Body of pancreas (tissue), 4 donors: ENCODE measurements around the gene FOXK2. TPM values are rescaled to one million over a fixed set of nuclear protein-coding genes. Genes with fewer than 3 reads are reported as not detected.
A peak's percentile ranks its signal among the peaks of the same experiment; 100 is the strongest.

Experiments
- ATAC-seq: fragments of 150-250 bp; one replicate; pipeline ENCODE4 v1.9.1; 2016
- DNase-seq, 4 donors: peaks; one replicate each; pipeline ENCODE4 v3.0.0-alpha.2; 2019
- H3K27ac ChIP-seq, 4 donors: fragments of 200-600 bp; sonication (generic); 1 replicate in 3 of 4; 2 replicates in 1 of 4; pipeline versions ENCODE4 v1.5.1 to v1.6.1; 2016 to 2019; ENCODE audit warnings: mild to moderate bottlenecking in 1 of 4, mixed read lengths in 1 of 4, moderate library complexity in 1 of 4
- H3K27me3 ChIP-seq, 2 donors: fragments of 200-600 bp; sonication (generic); one replicate each; pipeline ENCODE4 v1.6.0; 2016; ENCODE audit warnings: mild to moderate bottlenecking in 1 of 2
- H3K36me3 ChIP-seq, 2 donors: fragments of 200-600 bp; sonication (generic); replicated peaks in 1 of 2; 2 replicates each; pipeline ENCODE4 v1.5.1; 2016; ENCODE audit warnings: low read depth in 2 of 2; ENCODE audit not compliant: insufficient read depth in 1 of 2
- H3K4me1 ChIP-seq: fragments of 200-600 bp; sonication (generic); one replicate; pipeline ENCODE4 v1.6.0; 2016
- H3K4me3 ChIP-seq, 2 donors: fragments of 200-600 bp; sonication (generic); 1 replicate in 1 of 2; 2 replicates in 1 of 2; pipeline ENCODE4 v1.5.1; 2016 to 2019
- H3K9me3 ChIP-seq, 3 donors: fragments of 200-600 bp; sonication (generic); 1 replicate in 2 of 3; 2 replicates in 1 of 3; pipeline ENCODE4 v1.5.1; 2016
- POLR2A ChIP-seq, 3 donors: fragments of 450-650 bp; IDR thresholded peaks; one replicate each; pipeline ENCODE4 v1.6.1; 2016; ENCODE audit warnings: antibody characterized with exemption in 3 of 3, mild to moderate bottlenecking in 2 of 3
- WGBS, 2 donors: methylation state at CpG; one replicate each; pipeline ENCODE4 v1.1.5; 2017; 5-methylcytosine and 5-hydroxymethylcytosine counted together
- intact Hi-C: fragments of 100-400 bp; cut with DNase I; formaldehyde crosslinking; loops from one replicate; pipeline ENCODE4 v1.15.1; 2023
- total RNA-seq, 2 donors: library from RNA; depleted of rRNA; stranded (reverse); fragments of >200 nt; gene quantifications; one replicate each; pipeline ENCODE4 v1.1.0, GENCODE V29; 2016
- TF ChIP-seq, protein P1 (sequence below), 7 experiments: fragments of 450-650 bp in 4 of 7; fragments of 200-600 bp in 3 of 7; sonication (generic) in 3 of 7; IDR thresholded peaks; one replicate each; pipeline ENCODE4 v1.5.1; 2016 to 2019; ENCODE audit warnings: antibody characterized with exemption in 7 of 7

FOXK2 gene
- total RNA-seq, 2 donors from 2014 or later, result 10.6 to 25.1 TPM

DNA sequence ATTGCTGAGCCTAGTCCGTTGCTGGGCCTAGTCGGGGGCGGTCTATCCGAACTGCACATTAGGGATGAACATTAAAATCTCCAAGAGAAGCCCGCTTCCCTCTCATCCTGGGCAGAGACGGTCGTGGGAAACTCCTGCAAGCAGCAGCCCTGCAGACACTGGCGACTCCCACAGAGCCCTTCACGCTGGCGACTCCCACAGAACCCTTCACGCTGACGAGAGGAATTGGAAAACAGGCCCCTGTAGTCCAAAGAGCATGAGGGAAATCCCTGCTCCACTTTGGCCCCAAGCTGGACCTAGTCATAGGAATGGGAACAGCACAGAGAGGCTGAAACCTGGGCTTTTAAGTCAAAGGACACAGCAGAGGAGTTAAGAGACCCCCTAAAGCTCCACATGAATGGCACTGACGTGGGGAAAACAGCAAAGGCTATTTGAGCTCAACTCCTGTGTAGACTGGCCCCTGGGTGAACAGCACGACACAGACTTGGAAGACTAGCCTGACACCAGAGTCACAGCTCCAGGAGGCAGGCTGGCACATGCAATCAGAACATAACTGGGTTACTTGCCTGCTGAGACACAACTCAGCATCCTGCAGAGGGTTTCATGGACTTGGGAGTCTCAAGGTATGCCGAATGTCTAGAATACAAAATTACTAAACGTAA, 86.5 kb downstream of the FOXK2 start:
- 87 to 92% methylated on average over 15 to 16 of the region's 16 CpGs for WGBS, 2 donors
- Histone ChIP-seq H3K4me3 (no peak overlapping the region), H3K9me3 (no peaks in the 10 kb centered on the region), H3K27me3 (no peaks in the 10 kb centered on the region), H3K36me3 (peaks cover 0 to 17% of the 10 kb centered on the region in 2 donors), H3K4me1 (no peaks in the 10 kb centered on the region), H3K27ac (no peak overlapping the region)
- DNase-seq, result no peak
- TF ChIP-seq, protein P1, sequence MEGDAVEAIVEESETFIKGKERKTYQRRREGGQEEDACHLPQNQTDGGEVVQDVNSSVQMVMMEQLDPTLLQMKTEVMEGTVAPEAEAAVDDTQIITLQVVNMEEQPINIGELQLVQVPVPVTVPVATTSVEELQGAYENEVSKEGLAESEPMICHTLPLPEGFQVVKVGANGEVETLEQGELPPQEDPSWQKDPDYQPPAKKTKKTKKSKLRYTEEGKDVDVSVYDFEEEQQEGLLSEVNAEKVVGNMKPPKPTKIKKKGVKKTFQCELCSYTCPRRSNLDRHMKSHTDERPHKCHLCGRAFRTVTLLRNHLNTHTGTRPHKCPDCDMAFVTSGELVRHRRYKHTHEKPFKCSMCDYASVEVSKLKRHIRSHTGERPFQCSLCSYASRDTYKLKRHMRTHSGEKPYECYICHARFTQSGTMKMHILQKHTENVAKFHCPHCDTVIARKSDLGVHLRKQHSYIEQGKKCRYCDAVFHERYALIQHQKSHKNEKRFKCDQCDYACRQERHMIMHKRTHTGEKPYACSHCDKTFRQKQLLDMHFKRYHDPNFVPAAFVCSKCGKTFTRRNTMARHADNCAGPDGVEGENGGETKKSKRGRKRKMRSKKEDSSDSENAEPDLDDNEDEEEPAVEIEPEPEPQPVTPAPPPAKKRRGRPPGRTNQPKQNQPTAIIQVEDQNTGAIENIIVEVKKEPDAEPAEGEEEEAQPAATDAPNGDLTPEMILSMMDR (IDR thresholded peaks at IDR 0.05), result no peak
- no peak for TF ChIP-seq POLR2A (IDR thresholded peaks at IDR 0.05)
- ATAC-seq, result no peak
- intact Hi-C loops, result no loop called here

DNA sequence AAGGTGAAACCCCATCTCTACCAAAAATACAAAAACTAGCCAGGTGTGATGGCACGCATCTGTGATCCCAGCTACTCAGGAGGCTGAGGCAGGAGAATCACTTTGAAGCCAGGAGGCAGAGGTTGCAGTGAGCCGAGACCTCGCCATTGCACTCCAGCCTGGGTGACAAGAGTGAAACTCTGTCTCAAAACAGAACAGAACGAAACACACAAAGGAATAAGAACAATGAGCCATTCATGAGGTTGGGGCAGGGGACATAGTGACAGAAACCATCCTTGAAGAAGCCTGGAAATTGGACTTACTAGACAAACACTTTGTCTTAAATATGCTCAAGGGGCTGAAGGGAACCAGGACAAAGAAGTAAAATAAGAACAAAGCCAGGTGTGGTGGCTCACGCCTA, 89.3 kb downstream of the FOXK2 start:
- ATAC-seq, result no peak
- no peak for DNase-seq
- intact Hi-C loops, result no loop called here
- WGBS, 2 donors, result 68 to 79% methylated on average over 5 of the region's 5 CpGs
- TF ChIP-seq POLR2A (IDR thresholded peaks at IDR 0.05), result no peak
- TF ChIP-seq, protein P1 (IDR thresholded peaks at IDR 0.05), result no peak
- H3K4me1 ChIP-seq, result no peaks in the 10 kb centered on the region
- H3K27ac ChIP-seq, result no peak overlapping the region
- H3K4me3 ChIP-seq, result no peak overlapping the region
- no peaks in the 10 kb centered on the region for H3K27me3 ChIP-seq
- H3K36me3 ChIP-seq, result peaks cover 0 to 6% of the 10 kb centered on the region in 2 donors
- H3K9me3 ChIP-seq, result no peaks in the 10 kb centered on the region

DNA sequence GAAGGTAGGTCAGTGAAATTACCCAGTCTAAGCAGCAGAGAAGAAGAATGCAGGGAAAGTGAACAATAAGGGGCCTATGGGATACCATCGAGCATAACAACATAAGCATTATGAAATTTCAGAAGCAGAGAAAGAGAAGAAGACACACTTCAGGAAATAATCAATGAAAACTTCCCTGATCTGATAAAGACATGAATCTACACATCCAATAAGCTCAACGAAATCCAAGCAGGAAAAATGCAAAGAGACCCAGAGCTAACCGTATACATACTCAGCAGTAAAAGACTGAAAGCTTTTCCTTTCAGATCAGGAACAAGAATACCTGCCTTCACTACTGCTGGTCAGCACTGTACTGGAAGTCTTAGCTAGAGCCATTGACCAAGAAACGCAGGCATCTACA, 90.1 kb downstream of the FOXK2 start:
- no peaks in the 10 kb centered on the region for H3K9me3 ChIP-seq
- ATAC-seq, result no peak
- H3K36me3 ChIP-seq, result peaks cover 0 to 8% of the 10 kb centered on the region in 2 donors
- no peak for TF ChIP-seq POLR2A (IDR thresholded peaks at IDR 0.05)
- TF ChIP-seq, protein P1 (IDR thresholded peaks at IDR 0.05), result no peak
- no peak overlapping the region for H3K4me3 ChIP-seq
- 91 to 92% methylated on average over 4 of the region's 4 CpGs for whole genome bisulfite sequencing, 2 donors
- H3K27me3 ChIP-seq, result no peaks in the 10 kb centered on the region
- no peak overlapping the region for H3K27ac ChIP-seq
- intact Hi-C loops, result no loop called here
- DNase-seq, result no peak
- no peaks in the 10 kb centered on the region for H3K4me1 ChIP-seq

DNA sequence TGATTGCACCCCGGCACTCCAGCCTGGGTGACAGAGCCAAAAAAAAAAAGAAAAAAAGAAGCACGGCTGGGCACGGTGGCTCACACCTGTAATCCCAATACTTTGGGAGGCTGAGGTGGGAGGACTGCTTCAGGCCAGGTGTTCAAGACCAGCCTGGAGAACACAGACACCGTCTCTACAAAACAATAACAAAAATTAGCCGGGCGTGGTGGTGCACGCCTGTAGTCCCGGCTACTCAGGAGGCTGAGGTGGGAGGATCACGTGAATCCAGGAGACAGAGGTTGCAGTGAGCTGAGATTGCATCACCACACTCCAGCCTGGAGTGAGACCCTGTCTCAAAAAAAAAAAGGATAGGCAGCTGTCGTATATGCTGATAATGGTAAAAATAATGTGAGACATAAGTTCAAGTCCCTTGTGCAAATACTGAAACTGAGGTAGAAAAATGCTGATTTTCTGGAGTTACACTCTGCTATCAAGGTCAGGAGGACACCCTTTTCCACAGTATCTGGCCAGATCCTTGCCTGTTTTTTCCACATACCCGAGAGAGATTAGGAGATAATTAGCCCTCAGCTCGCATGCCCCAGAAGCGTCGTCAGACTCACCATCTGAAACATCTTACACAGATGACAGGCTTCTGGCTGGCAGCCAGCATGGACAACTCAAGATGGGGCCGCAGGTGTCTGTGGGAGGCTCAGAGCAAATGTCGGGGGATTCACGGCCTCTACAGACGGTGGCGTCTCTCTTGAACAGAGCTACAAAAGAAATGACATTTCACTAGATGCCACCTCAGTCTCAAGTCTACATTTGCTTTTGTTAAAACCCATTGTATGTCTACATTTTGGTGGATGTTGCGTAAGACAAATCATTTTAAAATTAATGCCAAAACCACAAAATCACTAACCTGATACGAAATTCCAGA, 91.9 kb downstream of the FOXK2 start:
- peak in 1 of 4 donors; percentile 21 for DNase-seq
- no peak overlapping the region for H3K4me3 ChIP-seq
- H3K27me3 ChIP-seq, result no peaks in the 10 kb centered on the region
- intact Hi-C loops, result no loop called here
- 79 to 84% methylated on average over 21 of the region's 21 CpGs for WGBS, 2 donors
- no peak overlapping the region for H3K27ac ChIP-seq
- H3K36me3 ChIP-seq, result peaks cover 12 to 25% of the 10 kb centered on the region in 2 donors
- H3K4me1 ChIP-seq, result no peaks in the 10 kb centered on the region
- H3K9me3 ChIP-seq, result no peaks in the 10 kb centered on the region
- TF ChIP-seq POLR2A (IDR thresholded peaks at IDR 0.05), result no peak
- TF ChIP-seq, protein P1 (IDR thresholded peaks at IDR 0.05), result no peak
- ATAC-seq, result no peak
